Activated CD8-positive, alpha-beta T cell treated with anti-CD3 and anti-CD28 coated beads for 36 hours (primary cell): ENCODE results near the gene VSTM4. TPM values are rescaled to one million over a fixed set of nuclear protein-coding genes. Genes with fewer than 3 reads are reported as not detected.

Experiments used
- ATAC-seq: fragments of 200-7000 bp; cut with Tn5 transposase; one replicate; pipeline ENCODE4 v1.10.0; 2021; ENCODE audit warnings: mild to moderate bottlenecking, moderate library complexity
- CTCF ChIA-PET: fragments of 350-600 bp; sonication (Branson Sonifier 250); formaldehyde crosslinking; loops from one replicate; lab custom pipeline; 2021; ENCODE audit warnings: antibody characterized with exemption; lab: Charles Lee
- POLR2A ChIA-PET: fragments of 350-600 bp; sonication (Branson Sonifier 250); formaldehyde crosslinking; loops from one replicate; lab custom pipeline; 2021; ENCODE audit warnings: antibody characterized with exemption; lab: Charles Lee
- DNase-seq: peaks from one replicate; pipeline ENCODE4 v3.0.0-alpha.2; 2020
- H3K27ac Mint-ChIP-seq: one replicate; pipeline ENCODE4 v1.8.0; 2021; ENCODE audit warnings: mild to moderate bottlenecking, mixed read lengths
- H3K27me3 Mint-ChIP-seq: one replicate; pipeline ENCODE4 v1.8.0; 2021; ENCODE audit warnings: mixed read lengths
- H3K36me3 Mint-ChIP-seq: one replicate; pipeline ENCODE4 v1.8.0; 2021; ENCODE audit warnings: low read depth, mixed read lengths
- H3K4me1 Mint-ChIP-seq: one replicate; pipeline ENCODE4 v1.8.0; 2021; ENCODE audit warnings: low read depth, mixed read lengths
- H3K4me3 Mint-ChIP-seq: one replicate; pipeline ENCODE4 v1.8.0; 2021; ENCODE audit warnings: mild to moderate bottlenecking, moderate library complexity, mixed read lengths
- H3K9me3 Mint-ChIP-seq: one replicate; pipeline ENCODE4 v1.8.0; 2021; ENCODE audit warnings: mixed read lengths
- CTCF ChIP-seq: fragments of 200-600 bp; IDR thresholded peaks from one replicate; pipeline ENCODE4 v1.8.0; 2022; ENCODE audit warnings: antibody characterized with exemption, mild to moderate bottlenecking
- intact Hi-C: fragments of 100-400 bp; cut with micrococcal nuclease; formaldehyde crosslinking; loops from one replicate; pipeline ENCODE4 v1.10.0; 2022
- total RNA-seq, 2 experiments: library from RNA; stranded (reverse); gene quantifications; one replicate each; pipeline ENCODE4 v1.2.3, GENCODE V29; 2021

Gene VSTM4
- total RNA-seq, 2 experiments from 2014 or later, result 0.04 to 0.09 TPM

GRCh38 chr10:49076741-49077521 lies 38.4 kb downstream of the VSTM4 start:
- DNase-seq (peak; percentile 49), ATAC-seq (peak; percentile 83)
- Mint-ChIP-seq H3K27me3 (peaks cover 12% of the 10 kb centered on the region), H3K4me1 (peaks cover 25% of the 10 kb centered on the region), H3K4me3 (no peak overlapping the region), H3K36me3 (no peaks in the 10 kb centered on the region), H3K27ac (no peak overlapping the region), H3K9me3 (no peaks in the 10 kb centered on the region)
- TF ChIP-seq CTCF, result no peak
- intact Hi-C loops, result no loop called here
- ChIA-PET POLR2A (no interaction called here), CTCF (no interaction called here)

GRCh38 chr10:49076319-49076718 lies 39.0 kb downstream of the VSTM4 start:
- CTCF ChIA-PET, result interaction anchor here (0.9 kb wide), 1 partner anchor 19 kb away, joined by 3 read pairs; no protein-coding TSS in a partner anchor
- Mint-ChIP-seq H3K36me3 (no peaks in the 10 kb centered on the region), H3K27ac (no peak overlapping the region), H3K27me3 (peaks cover 12% of the 10 kb centered on the region), H3K9me3 (no peaks in the 10 kb centered on the region), H3K4me3 (no peak overlapping the region), H3K4me1 (peaks cover 25% of the 10 kb centered on the region)
- intact Hi-C loops, result no loop called here
- POLR2A ChIA-PET, result no interaction called here
- DNase-seq (no peak), ATAC-seq (no peak)
- TF ChIP-seq CTCF, result no peak

- no peaks in the 10 kb centered on the region for H3K36me3 Mint-ChIP-seq
- no peaks in the 10 kb centered on the region for H3K9me3 Mint-ChIP-seq
- ATAC-seq, result no peak
- TF ChIP-seq CTCF, result no peak
- CTCF ChIA-PET, result interaction anchor here (0.9 kb wide), 1 partner anchor 19 kb away, joined by 3 read pairs; no protein-coding TSS in a partner anchor
- no peak for DNase-seq
- intact Hi-C loops, result no loop called here
- H3K27ac Mint-ChIP-seq, result no peak overlapping the region
- H3K4me1 Mint-ChIP-seq, result peaks cover 25% of the 10 kb centered on the region
- H3K27me3 Mint-ChIP-seq, result peaks cover 12% of the 10 kb centered on the region
- POLR2A ChIA-PET, result no interaction called here
- H3K4me3 Mint-ChIP-seq, result no peak overlapping the region
Observed at GRCh38 chr10:49075743-49076142, 39.6 kb downstream of the VSTM4 start.

GRCh38 chr10:49074836-49075682 lies 40.3 kb downstream of the VSTM4 start:
- CTCF ChIA-PET, result interaction anchor here (0.9 kb wide), 1 partner anchor 20 kb away, joined by 3 read pairs; no protein-coding TSS in a partner anchor
- POLR2A ChIA-PET, result no interaction called here
- ATAC-seq, result no peak
- Mint-ChIP-seq H3K4me3 (no peak overlapping the region), H3K27me3 (peaks cover 12% of the 10 kb centered on the region), H3K9me3 (no peaks in the 10 kb centered on the region), H3K27ac (no peak overlapping the region), H3K4me1 (peaks cover 21% of the 10 kb centered on the region), H3K36me3 (no peaks in the 10 kb centered on the region)
- DNase-seq, result no peak
- intact Hi-C loops, result no loop called here
- TF ChIP-seq CTCF, result no peak
